GM23248 (cell line): Measurements from ENCODE around the gene ZNF638.

ENCODE experiments used
- EZH2 ChIP-seq: fragments of 200-600 bp; sonication (generic); IDR thresholded peaks from 2 replicates; pipeline ENCODE4 v1.6.1; 2018; ENCODE audit warnings: antibody characterized with exemption, mild to moderate bottlenecking; ENCODE audit not compliant: insufficient read depth, poor library complexity, severe bottlenecking
- EZH2phosphoT487 ChIP-seq: fragments of 200-600 bp; sonication (generic); IDR thresholded peaks from 2 replicates; pipeline ENCODE4 v1.6.1; 2018; ENCODE audit warnings: antibody characterized with exemption, moderate library complexity, mild to moderate bottlenecking, low read depth; ENCODE audit not compliant: insufficient read depth

DNA sequence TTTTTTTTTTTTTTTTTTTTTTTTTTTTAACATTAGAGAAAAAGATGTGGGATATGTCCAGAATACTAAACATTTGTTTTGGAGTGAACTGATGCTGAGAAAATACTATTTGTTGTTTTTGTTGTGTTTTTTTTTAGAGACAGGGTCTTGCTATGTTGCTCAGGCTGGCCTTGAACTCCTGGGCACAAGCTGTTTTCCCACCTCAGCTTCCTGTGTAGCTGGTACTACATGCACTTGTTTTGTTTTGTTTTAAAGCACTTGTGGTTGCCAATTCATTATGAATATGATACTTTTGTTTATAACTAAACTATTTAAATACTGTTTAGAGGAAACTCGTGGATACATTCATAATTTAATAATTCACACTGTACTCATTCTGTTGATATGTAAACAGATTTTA is 88.4 kb downstream of the ZNF638 start:
- TF ChIP-seq EZH2phosphoT487 (no peak), EZH2 (no peak)
